CD8-positive, alpha-beta memory T cell (primary cell): ENCODE results near the gene LPXN. TPM values are rescaled to one million over a fixed set of nuclear protein-coding genes. Genes with fewer than 3 reads are reported as not detected.

Experiments
- CTCF ChIA-PET: fragments of 350-600 bp; sonication (Branson Sonifier 250); formaldehyde crosslinking; loops from one replicate; lab custom pipeline; 2021; ENCODE audit warnings: antibody characterized with exemption; lab: Charles Lee
- POLR2A ChIA-PET: fragments of 350-600 bp; sonication (Branson Sonifier 250); formaldehyde crosslinking; loops from one replicate; lab custom pipeline; 2021; ENCODE audit warnings: antibody characterized with exemption; lab: Charles Lee
- DNase-seq, 5 donors: peaks; one replicate each; pipeline versions ENCODE4 v3.0.0 to v3.0.0-alpha.2; 2020 to 2022; ENCODE audit warnings: mixed read lengths in 1 of 5
- H3K27ac ChIP-seq: one replicate; pipeline ENCODE4 v1.7.0; 2013; ENCODE audit warnings: low read depth, mild to moderate bottlenecking, low read length, moderate library complexity
- H3K27me3 ChIP-seq: 2 replicates; pipeline ENCODE4 v1.7.0; 2013; ENCODE audit warnings: low read length, mild to moderate bottlenecking; ENCODE audit not compliant: insufficient read depth, poor library complexity, severe bottlenecking
- H3K36me3 ChIP-seq: 2 replicates; pipeline ENCODE4 v1.7.0; 2013; ENCODE audit warnings: mild to moderate bottlenecking, low read length, moderate library complexity; ENCODE audit not compliant: insufficient read depth
- H3K4me1 ChIP-seq: 2 replicates; pipeline ENCODE4 v1.7.0; 2013; ENCODE audit warnings: mild to moderate bottlenecking, low read length, moderate library complexity; ENCODE audit not compliant: insufficient read depth
- H3K4me3 ChIP-seq: 2 replicates; pipeline ENCODE4 v1.7.0; 2013; ENCODE audit warnings: mild to moderate bottlenecking, low read length
- H3K9me3 ChIP-seq: 2 replicates; pipeline ENCODE4 v1.7.0; 2013; ENCODE audit warnings: mild to moderate bottlenecking, low read length
- H3K27ac Mint-ChIP-seq, 8 donors: one replicate each; pipeline ENCODE4 v1.8.0; 2020 to 2021; ENCODE audit warnings: mixed read lengths in 8 of 8, mild to moderate bottlenecking in 6 of 8, inconsistent platforms in 3 of 8, moderate library complexity in 3 of 8
- H3K27me3 Mint-ChIP-seq, 2 donors: one replicate each; pipeline ENCODE4 v1.8.0; 2020 to 2021; ENCODE audit warnings: mixed read lengths in 2 of 2, mild to moderate bottlenecking in 1 of 2, moderate library complexity in 1 of 2
- H3K36me3 Mint-ChIP-seq, 3 donors: one replicate each; pipeline ENCODE4 v1.8.0; 2020 to 2021; ENCODE audit warnings: mixed read lengths in 3 of 3, inconsistent platforms in 1 of 3, mild to moderate bottlenecking in 1 of 3
- H3K4me1 Mint-ChIP-seq, 3 donors: one replicate each; pipeline ENCODE4 v1.8.0; 2020 to 2021; ENCODE audit warnings: mixed read lengths in 3 of 3, inconsistent platforms in 1 of 3, mild to moderate bottlenecking in 1 of 3
- H3K4me3 Mint-ChIP-seq, 7 donors: one replicate each; pipeline ENCODE4 v1.8.0; 2020 to 2021; ENCODE audit warnings: mixed read lengths in 7 of 7, mild to moderate bottlenecking in 6 of 7, moderate library complexity in 4 of 7, inconsistent platforms in 2 of 7
- H3K9me3 Mint-ChIP-seq, 5 donors: one replicate each; pipeline ENCODE4 v1.8.0; 2020 to 2022; ENCODE audit warnings: mixed read lengths in 5 of 5, mild to moderate bottlenecking in 3 of 5, moderate library complexity in 2 of 5, inconsistent platforms in 1 of 5
- polyA plus RNA-seq: library from polyadenylated mRNA; unstranded; fragments of 300-500 nt; fragmentation: Illumina TruSeq; gene quantifications from one replicate; pipeline ENCODE4 v1.2.3, GENCODE V29; 2021
- total RNA-seq, 2 experiments: library from RNA; stranded (reverse); gene quantifications; one replicate each; pipeline ENCODE4 v1.2.3, GENCODE V29; 2021

Gene LPXN
- total and polyA plus RNA-seq, 3 experiments from 2014 or later: 168 to 264 (median 175) TPM

DNA sequence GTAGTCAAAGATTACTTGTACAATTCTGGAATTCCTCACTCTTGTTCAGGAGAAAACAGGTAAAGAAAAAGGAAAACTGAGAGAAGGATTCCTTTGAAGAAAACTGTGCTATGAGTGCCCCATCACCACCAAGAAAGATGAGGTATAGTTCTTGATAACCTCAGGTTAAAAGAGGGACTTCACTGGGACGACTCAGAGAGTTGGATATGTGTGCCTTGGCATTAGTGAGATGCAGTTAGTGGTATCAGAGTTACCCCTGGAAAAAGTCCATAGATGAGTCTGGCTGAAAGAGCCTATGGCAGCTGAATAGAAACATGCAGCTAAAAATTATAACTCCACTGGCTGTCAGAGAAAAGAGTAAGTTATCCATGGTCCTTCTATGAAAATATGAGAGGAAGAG, 28.8 kb downstream of the LPXN start:
- H3K9me3 ChIP-seq: no peaks in the 10 kb centered on the region
- Mint-ChIP-seq H3K27ac (peak overlapping the region in 5 of 8 donors; percentile 15 to 75 (median 64)), H3K36me3 (peaks cover 28 to 92% (median 44%) of the 10 kb centered on the region in 3 donors), H3K4me3 (no peak overlapping the region), H3K9me3 (no peaks in the 10 kb centered on the region), H3K4me1 (peaks cover 15 to 44% (median 36%) of the 10 kb centered on the region in 3 donors), H3K27me3 (no peaks in the 10 kb centered on the region)
- H3K27ac ChIP-seq: no peak overlapping the region
- peaks cover 3% of the 10 kb centered on the region for H3K4me1 ChIP-seq
- POLR2A ChIA-PET: no interaction called here
- no peaks in the 10 kb centered on the region for H3K27me3 ChIP-seq
- no peak for DNase-seq
- CTCF ChIA-PET: interaction anchor here (1.4 kb wide), 1 partner anchor 33 kb away, joined by 3 read pairs; no protein-coding TSS in a partner anchor
- H3K4me3 ChIP-seq: no peak overlapping the region
- peaks cover 45% of the 10 kb centered on the region for H3K36me3 ChIP-seq

GRCh38 chr11:58531865-58532341, 43.8 kb downstream of the LPXN start:
- Histone ChIP-seq H3K4me3 (no peak overlapping the region), H3K27me3 (no peaks in the 10 kb centered on the region), H3K27ac (no peak overlapping the region), H3K9me3 (no peaks in the 10 kb centered on the region), H3K36me3 (peaks cover 16% of the 10 kb centered on the region), H3K4me1 (peaks cover 25% of the 10 kb centered on the region)
- H3K27me3 Mint-ChIP-seq: no peaks in the 10 kb centered on the region
- peaks cover 51 to 71% (median 70%) of the 10 kb centered on the region in 3 donors for H3K4me1 Mint-ChIP-seq
- CTCF ChIA-PET: interaction anchor here (0.7 to 1.8 kb wide), 3 partner anchors 12 to 36 kb away, joined by 3 to 7 read pairs (median 4); no protein-coding TSS in a partner anchor
- POLR2A ChIA-PET: no interaction called here
- H3K4me3 Mint-ChIP-seq: no peak overlapping the region
- peak overlapping the region in 1 of 8 donors; percentile 47 for H3K27ac Mint-ChIP-seq
- no peaks in the 10 kb centered on the region for H3K9me3 Mint-ChIP-seq
- DNase-seq: no peak
- H3K36me3 Mint-ChIP-seq: peaks cover 24 to 93% (median 35%) of the 10 kb centered on the region in 3 donors

- peaks cover 43 to 68% (median 67%) of the 10 kb centered on the region in 3 donors for H3K4me1 Mint-ChIP-seq
- H3K27me3 Mint-ChIP-seq: no peaks in the 10 kb centered on the region
- no peaks in the 10 kb centered on the region for H3K9me3 ChIP-seq
- H3K36me3 ChIP-seq: peaks cover 20% of the 10 kb centered on the region
- POLR2A ChIA-PET: no interaction called here
- H3K4me3 Mint-ChIP-seq: peak overlapping the region in 5 of 7 donors; percentile 24 to 71 (median 52)
- H3K27me3 ChIP-seq: no peaks in the 10 kb centered on the region
- CTCF ChIA-PET: interaction anchor here (0.8 to 1.8 kb wide), 6 partner anchors 28 to 99 kb away, joined by 3 to 7 read pairs (median 4); no protein-coding TSS in a partner anchor
- peak in 3 of 5 donors; percentile 26 to 76 (median 67) for DNase-seq
- peaks cover 42% of the 10 kb centered on the region for H3K4me1 ChIP-seq
- no peak overlapping the region for H3K4me3 ChIP-seq
- no peaks in the 10 kb centered on the region for H3K9me3 Mint-ChIP-seq
- H3K27ac ChIP-seq: no peak overlapping the region
- peaks cover 11 to 84% (median 31%) of the 10 kb centered on the region in 3 donors for H3K36me3 Mint-ChIP-seq
- H3K27ac Mint-ChIP-seq: peak overlapping the region; percentile 54 to 93 (median 80)
Observed at GRCh38 chr11:58530236-58530635, 45.4 kb downstream of the LPXN start.

DNA sequence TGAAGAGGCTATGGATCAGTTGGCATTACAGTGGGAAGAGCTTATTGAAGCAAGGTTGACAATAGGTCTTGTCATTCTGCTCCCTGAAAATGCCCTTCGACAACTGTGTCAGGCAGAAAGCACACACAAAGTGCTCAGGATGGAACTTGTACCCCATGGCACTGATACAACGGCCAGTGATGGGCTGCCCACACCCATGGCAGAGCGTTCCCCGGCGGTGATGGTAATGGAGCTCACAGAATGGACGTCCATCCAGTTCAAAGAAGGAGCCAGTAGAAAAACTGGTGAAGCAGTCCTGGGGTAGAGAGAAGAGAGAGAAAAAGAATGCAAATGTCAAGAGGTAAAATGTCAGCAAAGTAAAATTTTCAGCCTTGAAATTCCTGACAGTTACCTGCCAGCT, 48.2 kb downstream of the LPXN start:
- H3K27ac Mint-ChIP-seq: peak overlapping the region; percentile 17 to 97 (median 63)
- Histone ChIP-seq H3K27me3 (no peaks in the 10 kb centered on the region), H3K36me3 (peaks cover 20% of the 10 kb centered on the region), H3K27ac (no peak overlapping the region), H3K4me1 (peaks cover 61% of the 10 kb centered on the region), H3K4me3 (no peak overlapping the region), H3K9me3 (no peaks in the 10 kb centered on the region)
- peaks cover 4 to 56% (median 14%) of the 10 kb centered on the region in 3 donors for H3K36me3 Mint-ChIP-seq
- CTCF ChIA-PET: no interaction called here
- no peaks in the 10 kb centered on the region for H3K9me3 Mint-ChIP-seq
- H3K27me3 Mint-ChIP-seq: no peaks in the 10 kb centered on the region
- peaks cover 43 to 68% (median 66%) of the 10 kb centered on the region in 3 donors for H3K4me1 Mint-ChIP-seq
- no peak for DNase-seq
- POLR2A ChIA-PET: no interaction called here
- no peak overlapping the region for H3K4me3 Mint-ChIP-seq

DNA sequence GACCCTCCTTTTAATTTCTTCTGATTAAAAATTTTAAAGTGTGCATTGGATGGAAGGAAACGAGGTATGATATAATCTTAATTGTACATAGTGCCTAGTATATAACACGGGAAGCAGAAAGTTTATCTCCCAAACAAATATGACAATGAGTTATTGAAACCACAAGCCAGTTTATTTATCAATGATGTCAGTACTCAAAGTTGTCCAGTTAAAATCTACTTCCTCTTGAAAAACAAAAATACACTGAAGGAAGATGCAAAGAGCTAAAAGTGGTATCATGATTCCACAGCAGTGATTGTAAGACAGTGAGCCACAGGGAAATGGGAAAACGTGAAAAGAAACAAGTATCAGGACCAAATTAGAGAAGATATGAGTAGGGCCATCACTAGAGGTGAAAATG, 48.9 kb downstream of the LPXN start:
- no peak overlapping the region for H3K27ac ChIP-seq

GRCh38 chr11:58525037-58525614, 50.5 kb downstream of the LPXN start:
- peaks cover 4 to 37% (median 9%) of the 10 kb centered on the region in 3 donors for H3K36me3 Mint-ChIP-seq
- no peaks in the 10 kb centered on the region for H3K27me3 ChIP-seq
- H3K27ac Mint-ChIP-seq: peak overlapping the region; percentile 85 to 97 (median 94)
- peak overlapping the region; percentile 41 for H3K4me3 ChIP-seq
- POLR2A ChIA-PET: interaction anchor here (1.0 to 1.8 kb wide), 3 partner anchors 51 to 784 kb away, joined by 4 to 8 read pairs (median 4); partner anchors contain the start of genes LPXN and SELENOH
- H3K4me1 ChIP-seq: peaks cover 59% of the 10 kb centered on the region
- peaks cover 20% of the 10 kb centered on the region for H3K36me3 ChIP-seq
- no peaks in the 10 kb centered on the region for H3K27me3 Mint-ChIP-seq
- peaks cover 39 to 68% (median 68%) of the 10 kb centered on the region in 3 donors for H3K4me1 Mint-ChIP-seq
- DNase-seq: peak in 4 of 5 donors; percentile 8 to 77 (median 56)
- H3K27ac ChIP-seq: peak overlapping the region; percentile 69
- H3K9me3 ChIP-seq: no peaks in the 10 kb centered on the region
- CTCF ChIA-PET: interaction anchor here (1.0 to 3.6 kb wide), 8 partner anchors 12 to 85 kb away, joined by 3 to 18 read pairs (median 4); partner anchors contain the start of gene LPXN
- H3K9me3 Mint-ChIP-seq: no peaks in the 10 kb centered on the region
- H3K4me3 Mint-ChIP-seq: peak overlapping the region; percentile 59 to 81 (median 69)

More for the DNA sequence above, 48.9 kb downstream of the LPXN start:
- Histone ChIP-seq H3K4me1 (peaks cover 67% of the 10 kb centered on the region), H3K27me3 (no peaks in the 10 kb centered on the region), H3K9me3 (no peaks in the 10 kb centered on the region), H3K4me3 (no peak overlapping the region), H3K36me3 (peaks cover 20% of the 10 kb centered on the region)
- no peak for DNase-seq
- CTCF ChIA-PET: interaction anchor here (1.1 kb wide), 1 partner anchor 725 kb away, joined by 3 read pairs; no protein-coding TSS in a partner anchor
- Mint-ChIP-seq H3K4me1 (peaks cover 50 to 75% (median 73%) of the 10 kb centered on the region in 3 donors), H3K36me3 (peaks cover 4 to 52% (median 14%) of the 10 kb centered on the region in 3 donors), H3K27me3 (no peaks in the 10 kb centered on the region), H3K27ac (peak overlapping the region; percentile 9 to 97 (median 68)), H3K4me3 (peak overlapping the region in 1 of 7 donors; percentile 21), H3K9me3 (no peaks in the 10 kb centered on the region)
- POLR2A ChIA-PET: interaction anchor here (0.7 to 1.8 kb wide), 2 partner anchors 13 to 51 kb away, joined by 5 to 8 read pairs; no protein-coding TSS in a partner anchor

- Mint-ChIP-seq H3K27me3 (no peaks in the 10 kb centered on the region), H3K27ac (peak overlapping the region; percentile 85 to 97 (median 94)), H3K36me3 (peaks cover 4 to 30% (median 9%) of the 10 kb centered on the region in 3 donors), H3K4me1 (peaks cover 33 to 63% (median 61%) of the 10 kb centered on the region in 3 donors), H3K4me3 (peak overlapping the region; percentile 9 to 81 (median 69)), H3K9me3 (no peaks in the 10 kb centered on the region)
- Histone ChIP-seq H3K27ac (peak overlapping the region; percentile 69), H3K9me3 (no peaks in the 10 kb centered on the region), H3K36me3 (peaks cover 20% of the 10 kb centered on the region), H3K4me3 (peak overlapping the region; percentile 41), H3K4me1 (peaks cover 52% of the 10 kb centered on the region), H3K27me3 (no peaks in the 10 kb centered on the region)
- ChIA-PET CTCF (interaction anchor here (0.8 to 3.6 kb wide), 13 partner anchors 8 to 812 kb away, joined by 3 to 18 read pairs (median 4); partner anchors contain the start of genes LPXN, MED19 and SELENOH), POLR2A (interaction anchor here (1.8 kb wide), 1 partner anchor 783 kb away, joined by 4 read pairs; the partner anchor contains the start of gene SELENOH)
- DNase-seq: peak; percentile 10 to 73 (median 53)
Observed at GRCh38 chr11:58524232-58525036, 51.2 kb downstream of the LPXN start.
